Neural progenitor cell (in vitro differentiated cells): ENCODE results near the gene DHRS1. TPM values are rescaled to one million over a fixed set of nuclear protein-coding genes. Genes with fewer than 3 reads are reported as not detected.

Source experiments
- DNase-seq: peaks from one replicate; pipeline ENCODE4 v3.0.0-alpha.2; 2016; ENCODE audit warnings: low spot score
- H2AFZ ChIP-seq: fragments of 200-600 bp; sonication (generic); replicated peaks from 2 replicates; pipeline ENCODE4 v1.6.1; 2016; ENCODE audit warnings: antibody characterized with exemption
- H3F3A ChIP-seq: fragments of 200-600 bp; sonication (generic); 2 replicates; pipeline ENCODE4 v1.6.1; 2016; ENCODE audit warnings: antibody characterized with exemption, low read depth
- H3K27ac ChIP-seq: fragments of 200-600 bp; sonication (generic); 2 replicates; pipeline ENCODE4 v1.5.1; 2016; ENCODE audit warnings: mild to moderate bottlenecking
- H3K27me3 ChIP-seq: fragments of 200-600 bp; sonication (generic); 2 replicates; pipeline ENCODE4 v1.6.1; 2016; ENCODE audit warnings: mild to moderate bottlenecking, moderate library complexity
- H3K36me3 ChIP-seq: fragments of 200-600 bp; sonication (generic); 2 replicates; pipeline ENCODE4 v1.5.1; 2016
- H3K4me1 ChIP-seq: fragments of 200-600 bp; sonication (generic); 2 replicates; pipeline ENCODE4 v1.6.1; 2016; ENCODE audit warnings: mixed run types
- H3K4me2 ChIP-seq: fragments of 200-600 bp; sonication (generic); 2 replicates; pipeline ENCODE4 v1.6.1; 2016
- H3K4me3 ChIP-seq: fragments of 200-600 bp; sonication (generic); 2 replicates; pipeline ENCODE4 v1.5.1; 2016
- H3K79me2 ChIP-seq: fragments of 200-600 bp; sonication (generic); 2 replicates; pipeline ENCODE4 v1.6.1; 2016; ENCODE audit warnings: low read depth
- H3K9ac ChIP-seq: fragments of 200-600 bp; sonication (generic); 2 replicates; pipeline ENCODE4 v1.6.1; 2016
- H3K9me3 ChIP-seq: fragments of 200-600 bp; sonication (generic); 2 replicates; pipeline ENCODE4 v1.5.1; 2016; ENCODE audit warnings: low read depth
- H4K20me1 ChIP-seq: fragments of 200-600 bp; sonication (generic); 2 replicates; pipeline ENCODE4 v1.6.1; 2016; ENCODE audit warnings: low read depth
- H3K27ac Mint-ChIP-seq: 3 replicates; pipeline ENCODE4 v1.8.0; 2021; ENCODE audit warnings: mixed read lengths
- H3K27me3 Mint-ChIP-seq: 2 replicates; pipeline ENCODE4 v1.8.0; 2022; ENCODE audit warnings: low read depth, mild to moderate bottlenecking, inconsistent platforms, moderate library complexity, mixed read lengths; ENCODE audit not compliant: insufficient read depth
- H3K36me3 Mint-ChIP-seq: 3 replicates; pipeline ENCODE4 v1.8.0; 2021; ENCODE audit warnings: mixed read lengths
- H3K4me1 Mint-ChIP-seq: 3 replicates; pipeline ENCODE4 v1.8.0; 2021; ENCODE audit warnings: mixed read lengths
- H3K4me3 Mint-ChIP-seq: 3 replicates; pipeline ENCODE4 v1.8.0; 2021; ENCODE audit warnings: mild to moderate bottlenecking, moderate library complexity, mixed read lengths
- H3K9me3 Mint-ChIP-seq: 3 replicates; pipeline ENCODE4 v1.8.0; 2020; ENCODE audit warnings: mixed read lengths
- CTCF ChIP-seq: fragments of 200-600 bp; sonication (generic); IDR thresholded peaks from 2 replicates; pipeline ENCODE4 v1.5.1; 2017; ENCODE audit warnings: antibody characterized with exemption, mild to moderate bottlenecking
- EZH2 ChIP-seq: fragments of 200-600 bp; sonication (generic); IDR thresholded peaks from 2 replicates; pipeline ENCODE4 v1.6.1; 2017; ENCODE audit warnings: antibody characterized with exemption, mild to moderate bottlenecking, moderate library complexity
- EZH2phosphoT487 ChIP-seq: fragments of 200-600 bp; sonication (generic); IDR thresholded peaks from 2 replicates; pipeline ENCODE4 v1.6.1; 2017; ENCODE audit warnings: antibody characterized with exemption
- total RNA-seq: library from RNA; depleted of rRNA; stranded (reverse); fragments of >200 nt; gene quantifications from 2 replicates; pipeline ENCODE4 v1.2.3, GENCODE V29; 2015; ENCODE audit warnings: low replicate concordance

The DHRS1 gene
- total RNA-seq, 1 donor from 2014 or later = 19.7 TPM

DNA sequence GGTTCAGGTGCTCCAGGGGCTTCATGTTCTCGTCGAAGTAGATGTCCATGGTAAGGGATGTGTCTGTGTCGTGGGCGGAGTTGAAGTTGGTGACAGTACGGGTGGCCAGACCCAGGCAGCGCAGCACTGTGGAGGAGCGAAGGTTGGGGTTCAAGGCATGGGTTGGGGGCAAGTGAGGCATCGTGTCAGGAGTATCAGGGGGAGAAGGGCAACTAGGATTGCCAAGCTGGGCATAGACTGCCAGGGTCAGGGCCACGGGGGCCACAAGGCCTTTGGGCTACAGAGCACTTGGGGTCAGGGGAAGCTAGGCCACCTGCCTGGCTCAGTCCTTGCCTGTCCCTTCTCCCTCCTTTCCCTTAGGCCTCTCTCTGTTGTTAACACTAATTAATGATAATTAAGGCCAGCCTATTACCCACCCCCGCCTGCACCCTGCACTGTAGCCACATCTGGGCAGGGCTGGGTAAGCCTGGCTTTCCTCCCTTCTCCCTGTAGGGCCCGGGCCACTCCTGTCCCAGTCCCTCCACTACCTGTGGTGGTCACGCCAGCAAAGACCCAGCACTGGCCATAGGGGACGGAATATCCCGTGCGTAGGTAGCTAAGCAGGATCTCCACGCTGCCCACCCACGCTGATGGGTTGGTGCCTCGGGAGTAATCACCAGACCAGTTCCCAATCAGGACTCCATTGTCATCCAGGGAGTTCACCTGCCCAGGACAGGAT is 40.9 kb downstream of the DHRS1 start:
- Histone ChIP-seq H3K4me2 (no peak overlapping the region), H3K4me1 (no peaks in the 10 kb centered on the region), H3K4me3 (no peak overlapping the region), H3K27me3 (no peaks in the 10 kb centered on the region), H3K9ac (no peak overlapping the region), H2AFZ (no peak overlapping the region), H3F3A (no peaks in the 10 kb centered on the region), H3K79me2 (no peaks in the 10 kb centered on the region), H3K9me3 (no peaks in the 10 kb centered on the region), H3K27ac (no peak overlapping the region), H4K20me1 (no peaks in the 10 kb centered on the region), H3K36me3 (no peaks in the 10 kb centered on the region)
- no peaks in the 10 kb centered on the region for H3K4me1 Mint-ChIP-seq
- no peaks in the 10 kb centered on the region for H3K9me3 Mint-ChIP-seq
- DNase-seq = no peak
- TF ChIP-seq CTCF = no peak
- no peak for TF ChIP-seq EZH2
- TF ChIP-seq EZH2phosphoT487 = no peak
- H3K27me3 Mint-ChIP-seq = peaks cover 4% of the 10 kb centered on the region
- H3K4me3 Mint-ChIP-seq = no peak overlapping the region
- no peak overlapping the region for H3K27ac Mint-ChIP-seq
- no peaks in the 10 kb centered on the region for H3K36me3 Mint-ChIP-seq

GRCh38 chr14:24258119-24258518 is 41.5 kb downstream of the DHRS1 start:
- H3K4me1 Mint-ChIP-seq = no peaks in the 10 kb centered on the region
- no peak overlapping the region for H3K27ac ChIP-seq

GRCh38 chr14:24256960-24257359 is 42.6 kb downstream of the DHRS1 start:
- Histone ChIP-seq H3K9me3 (no peaks in the 10 kb centered on the region), H3K4me3 (no peak overlapping the region), H3F3A (no peaks in the 10 kb centered on the region), H3K4me2 (no peak overlapping the region), H3K9ac (no peak overlapping the region), H4K20me1 (no peaks in the 10 kb centered on the region), H3K36me3 (no peaks in the 10 kb centered on the region), H3K4me1 (no peaks in the 10 kb centered on the region), H2AFZ (no peak overlapping the region), H3K79me2 (no peaks in the 10 kb centered on the region), H3K27me3 (no peaks in the 10 kb centered on the region), H3K27ac (no peak overlapping the region)
- no peak for DNase-seq
- H3K9me3 Mint-ChIP-seq = no peaks in the 10 kb centered on the region
- no peak overlapping the region for H3K4me3 Mint-ChIP-seq
- H3K27me3 Mint-ChIP-seq = peaks cover 4% of the 10 kb centered on the region
- H3K36me3 Mint-ChIP-seq = no peaks in the 10 kb centered on the region
- H3K27ac Mint-ChIP-seq = peak overlapping the region; percentile 39
- H3K4me1 Mint-ChIP-seq = no peaks in the 10 kb centered on the region
- TF ChIP-seq CTCF (no peak), EZH2phosphoT487 (no peak), EZH2 (no peak)

More at GRCh38 chr14:24258119-24258518, 41.5 kb downstream of the DHRS1 start:
- peaks cover 4% of the 10 kb centered on the region for H3K27me3 Mint-ChIP-seq
- no peak overlapping the region for H3K4me2 ChIP-seq
- no peak for TF ChIP-seq EZH2
- TF ChIP-seq EZH2phosphoT487 = no peak
- TF ChIP-seq CTCF = no peak
- H3K9ac ChIP-seq = no peak overlapping the region
- H3K9me3 ChIP-seq = no peaks in the 10 kb centered on the region
- H3F3A ChIP-seq = no peaks in the 10 kb centered on the region
- no peaks in the 10 kb centered on the region for H3K4me1 ChIP-seq
- H3K36me3 ChIP-seq = no peaks in the 10 kb centered on the region
- no peaks in the 10 kb centered on the region for H3K79me2 ChIP-seq
- no peaks in the 10 kb centered on the region for H3K9me3 Mint-ChIP-seq
- no peak overlapping the region for H3K4me3 Mint-ChIP-seq
- no peak overlapping the region for H3K27ac Mint-ChIP-seq
- no peaks in the 10 kb centered on the region for H3K36me3 Mint-ChIP-seq
- DNase-seq = no peak
- no peak overlapping the region for H3K4me3 ChIP-seq
- H2AFZ ChIP-seq = no peak overlapping the region
- no peaks in the 10 kb centered on the region for H3K27me3 ChIP-seq
- no peaks in the 10 kb centered on the region for H4K20me1 ChIP-seq
